HG02840 (cell line): Measurements from ENCODE around the gene NDNF.

ENCODE experiments used
- ATAC-seq: cut with Tn5 transposase; IDR thresholded peaks from one replicate; pipeline ENCODE4 v1.9.1; 2021; ENCODE audit warnings: mild to moderate bottlenecking, moderate library complexity, moderate number of reproducible peaks; ENCODE audit not compliant: unreplicated experiment, low FRiP score

The NDNF gene

GRCh38 chr4:121072224-121073003, at the start of gene NDNF:
Gene NDNF (minus strand): TSS chr4:121072535. CDS start chr4:121045837, 26,698 bp downstream.
- ATAC-seq, result no peak

- ATAC-seq, result no peak
Observed at GRCh38 chr4:121119715-121120114, 47.4 kb upstream of the NDNF start.

GRCh38 chr4:121118344-121118743, 46.0 kb upstream of the NDNF start:
- no peak for ATAC-seq

GRCh38 chr4:121114756-121115155, 42.4 kb upstream of the NDNF start:
- ATAC-seq, result no peak

- ATAC-seq, result no peak
Observed at GRCh38 chr4:121112530-121112929, 40.2 kb upstream of the NDNF start.

GRCh38 chr4:121108557-121108956, 36.2 kb upstream of the NDNF start:
- no peak for ATAC-seq

- no peak for ATAC-seq
Observed at GRCh38 chr4:121107507-121107906, 35.2 kb upstream of the NDNF start.

- no peak for ATAC-seq
Observed at GRCh38 chr4:121100093-121100775, 27.9 kb upstream of the NDNF start.

- ATAC-seq, result no peak
Observed at GRCh38 chr4:121098266-121098665, 25.9 kb upstream of the NDNF start.

- no peak for ATAC-seq
Observed at GRCh38 chr4:121096629-121097028, 24.3 kb upstream of the NDNF start.

GRCh38 chr4:121096191-121096590, 23.9 kb upstream of the NDNF start:
- no peak for ATAC-seq

GRCh38 chr4:121094297-121094966, 22.1 kb upstream of the NDNF start:
- no peak for ATAC-seq

- no peak for ATAC-seq
Observed at GRCh38 chr4:121093261-121093660, 20.9 kb upstream of the NDNF start.

- ATAC-seq, result no peak
Observed at GRCh38 chr4:121091941-121092340, 19.6 kb upstream of the NDNF start.

- no peak for ATAC-seq
Observed at GRCh38 chr4:121088867-121089266, 16.5 kb upstream of the NDNF start.

GRCh38 chr4:121079376-121079775, 7.0 kb upstream of the NDNF start:
- no peak for ATAC-seq

GRCh38 chr4:121077496-121077895, 5.2 kb upstream of the NDNF start:
- ATAC-seq, result no peak

GRCh38 chr4:121076416-121076815, 4.1 kb upstream of the NDNF start:
- no peak for ATAC-seq

- ATAC-seq, result no peak
Observed at GRCh38 chr4:121073672-121074381, 1.5 kb upstream of the NDNF start.

- no peak for ATAC-seq
Observed at GRCh38 chr4:121073004-121073435, 685 bp upstream of the NDNF start.
